ENCODE data around the gene TEX9. TPM values are rescaled to one million over a fixed set of nuclear protein-coding genes. Genes with fewer than 3 reads are reported as not detected.

TEX9 gene
- total RNA-seq, 1 experiment from 2014 or later: 4.4 TPM

Other genes with a start within 250 kb of the TEX9 start
- 13.7 and 15.3 TPM in 2 replicates for gene RFX7, start 121.5 kb upstream of the TEX9 start, total RNA-seq (2014; rRNA removed; shearing (Covaris generic))
- 8.2 and 10.6 TPM in 2 replicates for gene MNS1, start 99.7 kb downstream of the TEX9 start, total RNA-seq (2014; rRNA removed; shearing (Covaris generic))

Measured in SJCRH30 (cell line).